Activated T-cell treated with anti-CD3 and anti-CD28 coated beads, Interleukin-2, amount 50 U/mL, for 1 hour (primary cell): Measurements from ENCODE around the gene ORC4.
"Not testable (repeated sequence)": the region's sequence is repeated elsewhere in the genome, so short reads cannot be mapped to it uniquely, and the experiment has no call there.

Experiments
- DNase-seq: peaks from one replicate; pipeline ENCODE4 v3.0.0-alpha.2; 2020

ORC4 gene

DNA sequence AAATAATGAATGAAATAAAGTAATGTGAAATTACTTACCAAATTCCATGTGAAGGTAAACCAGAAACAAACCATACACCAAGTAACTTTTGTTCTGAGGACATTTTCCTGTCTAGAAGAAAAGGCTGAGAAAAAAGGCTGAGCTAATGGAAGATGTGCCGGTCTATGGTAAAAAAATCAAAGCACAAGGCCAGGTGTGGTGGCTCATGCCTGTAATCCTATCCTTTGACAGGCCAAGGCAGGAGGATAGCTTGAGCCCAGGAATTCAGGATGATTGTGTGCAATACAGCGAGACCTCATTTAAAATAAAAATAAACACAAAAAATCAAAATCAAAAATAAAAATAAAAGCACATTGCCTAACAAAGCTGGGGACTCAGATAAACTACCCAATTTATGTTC lies 6.7 kb downstream of the ORC4 start:
- no peak for DNase-seq

DNA sequence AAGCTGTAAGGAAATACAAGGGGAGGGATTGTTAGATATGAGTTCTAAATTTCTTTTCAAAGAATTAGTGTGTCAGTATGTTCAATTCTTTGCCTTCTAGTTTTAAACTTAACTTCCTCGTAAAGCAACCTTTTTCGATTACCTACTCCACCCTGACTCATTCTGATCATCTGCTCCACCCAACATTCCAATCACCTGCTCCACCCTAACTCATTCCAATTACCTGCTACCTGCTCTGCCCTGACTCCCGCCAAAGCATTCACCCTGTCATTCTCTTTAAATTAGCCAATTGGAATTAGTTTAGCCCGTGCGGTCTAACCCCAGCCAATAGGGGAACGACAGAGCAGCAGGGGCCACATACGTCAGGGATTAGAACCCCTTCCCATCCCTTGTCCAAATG lies 12.1 kb downstream of the ORC4 start:
- DNase-seq, result not testable (repeated sequence)

DNA sequence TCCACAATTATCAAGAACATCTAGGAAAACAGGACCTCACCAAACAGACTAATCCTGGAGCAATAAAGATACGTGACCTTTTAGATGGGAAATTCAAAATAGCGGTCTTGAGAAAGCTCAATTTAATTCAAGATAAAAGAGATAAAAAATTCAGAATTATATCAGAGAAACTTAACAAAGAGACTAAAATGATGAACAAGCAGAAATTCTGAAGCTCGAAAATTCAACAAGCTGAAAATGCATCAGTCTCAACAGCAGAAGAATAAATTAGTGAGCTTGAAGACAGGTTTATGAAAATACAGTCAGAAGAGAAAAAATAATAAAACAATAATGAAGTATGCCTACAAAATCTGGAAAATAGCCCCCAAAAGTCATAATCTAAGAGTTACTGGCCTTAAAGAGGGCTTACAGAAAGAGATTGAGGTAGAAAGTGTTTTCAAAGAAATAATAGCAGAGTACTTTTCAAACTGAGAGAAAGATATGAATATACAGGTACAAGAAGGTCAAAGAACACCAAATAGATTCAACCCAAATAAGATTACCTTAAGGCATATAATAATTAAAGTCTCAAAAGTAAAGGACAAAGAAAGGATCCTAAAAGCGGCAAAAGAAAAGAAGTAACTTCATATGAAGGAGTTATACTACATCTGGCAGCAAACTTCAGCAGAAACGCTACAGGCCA lies 13.2 kb downstream of the ORC4 start:
- DNase-seq, result no peak

DNA sequence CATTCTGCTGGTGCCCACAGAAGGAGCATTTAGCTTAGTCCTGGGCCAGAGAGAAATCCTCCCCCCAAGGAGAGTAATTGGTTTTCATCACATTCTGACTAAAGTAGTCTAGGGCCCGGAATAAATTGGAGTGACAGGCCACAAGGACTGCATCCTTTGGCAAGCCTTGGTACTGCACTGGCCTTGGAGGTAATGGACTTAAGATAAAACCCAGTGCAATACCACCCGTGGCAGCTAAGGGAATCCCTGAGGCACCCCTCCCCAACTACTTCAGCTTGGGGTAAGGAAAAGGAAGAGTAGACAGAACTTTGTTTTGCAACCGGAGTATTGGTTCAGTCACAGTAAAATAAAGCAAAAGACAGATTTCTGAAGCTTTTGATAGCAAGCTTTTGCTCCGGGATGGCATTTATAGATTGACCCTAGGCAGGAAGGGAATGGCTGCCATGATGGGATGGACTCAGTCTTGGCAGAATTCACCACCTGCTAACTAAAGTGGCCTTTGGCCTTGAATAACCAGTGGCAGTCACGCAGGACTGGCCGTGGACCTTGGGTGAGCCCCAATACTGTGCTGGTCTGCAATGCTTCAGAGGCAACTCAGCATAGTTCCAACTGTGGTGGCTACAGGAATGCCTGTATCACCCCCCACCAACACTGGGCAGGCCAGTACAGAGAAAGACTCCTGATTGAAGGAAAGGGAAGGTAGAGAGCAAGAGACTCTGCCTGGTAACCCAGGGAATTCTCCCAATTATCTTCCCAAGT lies 14.1 kb downstream of the ORC4 start:
- no peak for DNase-seq

DNA sequence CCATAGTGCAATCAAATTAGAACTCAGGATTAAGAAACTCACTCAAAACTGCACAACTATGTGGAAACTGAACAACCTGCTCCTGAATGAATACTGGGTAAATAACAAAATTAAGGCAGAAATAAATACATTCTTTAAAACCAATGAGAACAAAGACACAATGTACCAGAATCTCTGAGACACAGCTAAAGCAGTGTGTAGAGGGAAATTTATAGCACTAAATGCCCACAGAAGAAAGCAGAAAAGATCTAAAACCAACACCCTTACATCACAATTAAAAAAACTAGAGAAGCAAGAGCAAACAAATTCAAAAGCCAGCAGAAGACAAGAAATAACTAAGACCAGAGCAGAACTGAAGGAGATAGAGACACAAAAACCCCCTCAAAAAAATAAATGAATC lies 18.1 kb downstream of the ORC4 start:
- not testable (repeated sequence) for DNase-seq

DNA sequence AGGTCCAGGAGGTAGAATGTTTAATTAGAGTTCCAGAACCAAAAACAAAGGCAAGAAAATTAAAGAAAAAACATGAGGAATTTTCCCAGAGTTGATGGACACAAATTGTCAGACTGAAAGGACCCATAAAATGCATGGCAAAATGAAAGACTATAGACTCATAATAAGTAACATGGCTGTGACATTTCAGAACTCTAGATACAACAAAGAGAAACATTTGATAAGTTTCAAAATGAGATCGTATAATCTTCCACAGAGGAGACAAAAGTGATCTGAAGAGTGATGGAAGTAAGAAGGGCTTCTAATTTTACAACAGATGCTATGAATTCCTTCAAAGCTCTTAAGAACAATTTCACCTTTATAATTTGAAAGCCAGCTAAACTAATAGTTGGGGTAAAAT lies 20.4 kb downstream of the ORC4 start:
- no peak for DNase-seq

DNA sequence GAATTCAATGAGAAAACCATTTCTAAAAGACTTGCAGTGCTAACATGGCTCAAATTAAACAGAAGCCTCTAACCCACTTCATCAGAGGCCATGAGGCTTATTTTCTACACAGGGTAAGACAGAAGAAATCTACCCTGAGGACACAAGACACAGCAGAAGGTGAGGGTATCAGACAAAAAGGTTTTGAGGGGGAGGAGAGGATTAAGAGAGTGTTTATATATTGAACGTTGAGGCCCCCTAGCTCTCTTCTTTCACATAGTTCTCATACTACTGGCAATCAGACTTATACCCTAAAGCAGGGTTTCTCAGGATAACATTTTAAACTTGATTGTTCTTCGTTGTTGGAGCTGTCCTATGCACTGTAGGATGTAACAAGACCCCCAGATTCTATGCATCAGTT lies 21.4 kb downstream of the ORC4 start:
- no peak for DNase-seq

DNA sequence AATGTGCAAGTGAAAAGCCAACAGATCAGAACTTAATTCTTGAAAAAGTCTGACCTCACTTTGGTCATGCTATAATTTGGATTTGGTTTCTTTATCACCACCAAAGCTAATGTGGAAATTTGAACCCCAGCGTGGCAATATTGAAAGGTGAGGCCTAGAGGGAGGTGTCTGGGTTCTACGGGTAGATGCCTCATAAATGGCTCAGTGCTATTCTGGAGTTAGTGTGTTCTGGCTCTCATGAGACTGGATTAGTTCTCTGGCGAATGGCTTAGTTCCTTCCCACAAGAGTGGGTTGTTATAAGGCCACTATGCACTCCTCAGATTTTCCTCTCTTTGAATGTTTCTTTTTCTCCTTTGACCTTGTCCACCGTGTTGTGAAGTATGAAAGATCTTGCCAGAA lies 22.3 kb downstream of the ORC4 start:
- DNase-seq, result no peak

DNA sequence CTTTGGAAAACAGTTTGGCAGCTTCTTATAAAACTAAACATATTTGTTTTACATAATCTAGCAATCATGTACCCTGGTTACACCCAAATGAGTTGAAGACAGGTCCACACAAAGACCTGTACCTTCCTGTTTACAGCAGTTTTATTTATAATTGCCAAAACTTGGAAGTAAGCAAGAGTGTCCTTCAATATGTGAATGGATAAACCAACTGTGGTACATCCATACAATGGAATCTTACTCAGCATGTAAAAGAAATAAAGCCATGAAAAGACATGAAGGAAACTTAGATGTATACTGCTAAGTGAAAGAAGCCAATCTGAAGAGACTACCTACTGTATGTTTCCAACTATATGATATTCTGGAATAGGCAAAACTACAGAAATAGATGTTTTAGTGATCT lies 23.7 kb downstream of the ORC4 start:
- no peak for DNase-seq

DNA sequence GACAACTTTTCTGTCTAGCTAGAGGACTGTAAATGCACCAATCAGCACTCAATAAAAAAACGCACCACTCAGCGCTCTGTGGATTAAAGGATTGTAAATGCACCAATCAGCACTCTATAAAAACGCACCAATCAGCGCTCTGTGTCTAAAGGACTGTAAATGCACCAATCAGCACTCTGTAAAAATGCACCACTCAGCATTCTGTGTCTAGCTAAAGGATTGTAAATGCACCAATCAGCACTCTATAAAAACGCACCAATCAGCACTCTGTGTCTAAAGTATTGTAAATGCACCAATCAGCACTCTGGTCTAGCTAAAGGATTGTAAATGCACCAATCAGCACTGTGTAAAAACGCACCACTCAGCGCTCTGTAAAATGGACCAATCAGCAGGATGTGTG lies 25.6 kb downstream of the ORC4 start:
- DNase-seq, result not testable (repeated sequence)

DNA sequence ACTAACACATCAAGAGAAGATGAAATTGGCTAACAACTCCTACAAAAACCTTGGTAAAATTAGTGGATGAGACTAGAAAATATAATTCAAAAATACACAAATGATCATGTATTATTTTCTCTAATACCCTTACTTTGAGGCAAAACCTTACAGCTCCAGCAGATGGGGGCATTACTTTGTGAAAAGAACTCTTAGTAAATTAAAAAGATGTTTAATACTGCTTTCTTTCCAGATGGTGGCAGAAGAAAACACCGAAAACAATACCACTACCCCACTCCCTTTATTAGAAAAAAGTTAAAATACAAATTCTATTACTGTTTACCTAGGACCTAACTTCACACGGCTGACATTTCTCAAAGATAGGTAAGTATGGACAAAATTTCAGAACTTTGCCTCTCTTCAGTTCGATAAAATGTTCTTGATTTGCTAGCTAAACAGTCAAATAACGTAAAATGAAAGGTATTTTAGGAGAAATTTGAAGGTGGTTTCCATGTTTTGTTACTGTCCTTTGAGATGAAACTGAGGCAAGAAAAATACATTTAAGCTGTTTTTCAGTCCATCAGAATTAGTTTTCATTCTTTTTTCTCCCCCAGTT lies 30.6 kb downstream of the ORC4 start:
- DNase-seq, result no peak

DNA sequence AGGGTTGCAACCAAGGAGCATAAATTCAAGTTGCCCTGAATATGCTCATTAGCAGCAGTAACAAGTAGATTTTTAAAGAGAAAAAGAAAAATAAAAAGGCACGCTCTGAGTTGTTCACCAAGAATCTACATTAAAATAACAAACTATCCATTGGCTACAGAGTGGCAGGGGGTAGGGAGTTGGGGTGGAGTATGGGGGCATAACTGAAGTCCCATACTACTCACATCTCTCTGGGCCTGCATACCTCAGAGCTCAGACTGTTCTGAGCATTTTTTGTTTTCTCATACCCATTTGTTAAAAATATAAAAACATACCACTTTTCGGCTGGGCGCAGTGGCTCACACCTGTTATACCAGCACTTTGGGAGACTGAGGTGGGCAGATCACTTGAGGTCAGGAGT lies 31.4 kb downstream of the ORC4 start:
- DNase-seq, result no peak

DNA sequence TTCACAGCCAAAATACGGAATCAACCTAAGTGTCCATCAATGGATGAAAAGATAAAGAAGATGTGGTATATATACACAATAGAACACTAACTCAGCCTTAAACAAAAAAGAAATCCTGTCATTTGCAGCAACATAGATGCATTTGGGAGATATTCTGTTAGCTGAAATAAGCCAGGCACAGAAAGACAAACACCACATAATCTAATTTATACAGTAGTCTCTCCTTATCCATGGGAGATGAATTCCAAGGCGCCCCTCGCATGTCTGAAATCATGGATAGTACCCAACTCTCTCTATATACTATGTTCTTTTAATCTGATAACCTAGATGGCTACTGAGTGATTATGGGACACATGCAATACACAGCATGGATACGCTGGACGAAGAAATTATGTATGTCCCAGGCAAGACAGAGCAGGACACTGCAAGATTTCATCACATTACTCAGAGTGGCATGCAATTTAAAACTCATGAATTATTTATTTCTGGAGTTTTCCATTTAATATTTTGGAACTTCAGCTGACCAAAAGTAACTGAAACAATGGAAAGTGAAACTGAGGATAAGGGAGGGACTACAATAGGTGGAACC lies 39.5 kb downstream of the ORC4 start:
- no peak for DNase-seq

DNA sequence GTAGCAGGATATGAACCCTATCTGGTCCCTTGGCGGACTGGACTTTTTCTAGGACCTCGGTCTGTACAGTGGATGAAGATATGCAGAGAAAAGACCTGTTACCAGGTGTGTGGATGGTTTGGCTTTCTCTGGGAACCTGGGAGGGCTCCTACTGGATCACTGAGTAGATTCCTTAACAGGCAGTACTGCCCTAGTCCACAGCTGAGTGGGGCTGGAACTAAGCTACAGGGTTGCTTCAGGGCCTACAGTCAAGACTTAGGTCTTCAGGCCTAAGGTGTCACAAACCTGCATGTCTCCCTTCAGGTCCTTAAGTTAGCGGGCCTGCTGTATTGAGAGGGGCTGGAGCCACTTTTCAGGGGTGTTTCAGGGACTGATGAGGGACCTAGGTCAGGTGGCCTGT lies 42.9 kb downstream of the ORC4 start:
- no peak for DNase-seq

DNA sequence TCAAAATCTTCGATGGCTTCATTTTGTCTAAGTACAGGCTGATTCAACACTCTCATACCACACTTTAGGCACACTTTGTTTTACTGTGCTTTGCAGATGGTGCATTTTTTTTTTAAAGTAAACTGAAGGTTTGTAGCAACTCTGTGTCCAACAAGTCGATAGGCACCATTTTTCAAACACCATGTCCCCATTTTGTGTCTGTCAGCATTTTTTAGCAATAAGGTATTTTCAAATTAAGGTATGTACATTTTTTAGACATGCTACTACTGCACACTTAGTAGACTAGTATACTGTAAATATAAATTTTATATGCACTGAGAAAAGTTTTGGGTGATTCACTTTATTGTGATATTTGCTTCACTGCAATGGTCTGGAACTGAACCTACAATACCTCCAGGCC lies 44.4 kb downstream of the ORC4 start:
- DNase-seq, result no peak

DNA sequence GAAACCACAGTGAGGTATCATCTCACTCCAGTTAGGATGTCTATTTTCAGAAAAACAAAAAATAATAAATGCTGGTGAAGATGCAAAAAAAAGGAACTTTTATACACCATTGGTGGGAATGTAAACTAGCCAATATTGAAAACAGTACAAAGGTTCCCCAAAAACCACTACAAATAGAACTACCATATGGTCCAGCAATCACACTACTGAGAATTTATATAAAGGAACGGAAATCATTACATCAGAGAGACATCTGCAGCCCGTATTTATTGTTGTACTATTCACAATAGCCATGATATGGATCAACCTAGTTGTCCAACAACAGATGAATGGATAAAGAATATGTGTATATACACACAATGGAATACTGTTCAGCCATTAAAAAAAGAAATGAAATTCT lies 52.0 kb downstream of the ORC4 start:
- no peak for DNase-seq

DNA sequence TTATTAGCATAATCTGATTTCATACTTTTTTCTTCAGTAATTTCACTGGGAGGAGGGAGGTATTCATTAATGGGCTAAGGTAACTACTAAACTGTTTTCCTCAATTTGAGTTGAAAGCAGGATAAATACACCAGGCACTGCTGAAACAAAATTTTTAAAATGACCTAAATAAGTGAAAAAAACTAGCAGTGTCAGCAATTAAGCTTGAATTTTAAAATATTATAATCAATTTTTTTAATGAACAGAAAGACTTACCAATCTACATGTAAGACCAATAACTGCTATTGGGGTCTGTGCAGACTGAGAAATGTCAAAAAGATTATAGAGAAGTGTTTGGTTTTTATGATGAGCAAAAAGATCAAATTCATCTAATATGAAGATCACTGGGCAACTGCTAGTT lies 68.4 kb downstream of the ORC4 start:
- no peak for DNase-seq

DNA sequence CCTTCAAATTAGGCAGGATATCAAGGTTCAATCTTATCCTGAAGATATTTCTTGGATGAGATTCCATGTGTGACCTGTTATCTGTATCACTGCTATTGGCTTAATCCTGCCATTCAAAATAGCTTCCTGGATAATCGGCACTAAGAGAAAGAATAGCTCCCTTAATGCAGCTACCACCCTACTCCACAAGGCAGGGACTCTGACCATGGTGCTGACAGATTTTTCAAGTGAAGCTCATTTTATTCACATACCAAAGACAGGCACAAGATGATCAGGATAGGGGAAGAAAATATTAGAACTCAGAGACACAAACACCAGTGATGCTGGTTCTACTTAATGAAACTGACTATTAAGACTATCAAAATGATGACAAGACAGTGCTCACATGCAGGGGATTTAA lies 74.9 kb downstream of the ORC4 start:
- no peak for DNase-seq

DNA sequence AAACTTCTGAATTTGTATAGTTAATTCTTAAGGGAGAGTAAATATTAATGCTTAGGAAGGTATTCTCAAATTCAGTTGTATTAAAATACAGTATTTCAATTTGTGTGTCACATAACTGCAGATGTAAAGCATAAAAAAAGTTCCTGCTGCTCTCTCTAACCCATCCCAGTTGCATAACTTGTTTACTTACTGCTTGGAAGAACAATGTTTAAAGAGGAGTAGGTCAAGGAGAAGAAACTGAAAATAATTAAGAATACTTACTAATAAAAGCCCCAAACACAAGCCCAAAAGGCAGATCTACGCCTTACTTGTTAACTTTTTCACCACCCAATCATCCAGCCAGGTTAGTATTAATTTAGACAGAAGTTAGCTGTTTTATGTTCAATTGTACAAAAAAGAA lies 81.2 kb downstream of the ORC4 start:
- no peak for DNase-seq

DNA sequence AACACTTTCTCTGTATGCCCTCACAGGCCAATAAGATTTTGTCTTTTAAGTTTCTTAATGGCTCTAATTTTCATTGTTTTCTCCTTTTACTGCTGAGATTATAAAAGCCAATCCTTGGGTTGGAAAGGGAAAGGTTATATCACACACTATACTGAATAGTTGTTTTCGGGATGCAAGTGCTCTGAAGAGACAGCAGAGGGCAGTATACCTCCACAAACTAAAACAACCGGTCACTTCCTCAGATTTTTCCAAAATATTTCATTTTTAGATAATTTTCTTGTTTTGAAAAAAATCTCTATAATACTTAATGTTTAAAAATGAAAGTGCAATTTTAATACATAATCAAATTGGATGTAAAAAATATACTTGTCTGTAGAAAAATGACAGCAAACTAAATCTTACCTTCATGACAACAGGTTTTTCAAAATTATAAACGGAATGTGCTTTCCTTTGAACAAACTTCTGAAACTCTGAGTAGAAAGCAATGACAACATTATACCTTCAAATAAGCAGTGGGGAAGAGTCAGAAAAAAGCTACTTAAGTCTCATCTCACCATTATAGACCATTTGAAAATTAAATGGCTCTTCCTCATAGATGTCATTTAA lies 82.7 kb downstream of the ORC4 start:
- DNase-seq, result no peak

DNA sequence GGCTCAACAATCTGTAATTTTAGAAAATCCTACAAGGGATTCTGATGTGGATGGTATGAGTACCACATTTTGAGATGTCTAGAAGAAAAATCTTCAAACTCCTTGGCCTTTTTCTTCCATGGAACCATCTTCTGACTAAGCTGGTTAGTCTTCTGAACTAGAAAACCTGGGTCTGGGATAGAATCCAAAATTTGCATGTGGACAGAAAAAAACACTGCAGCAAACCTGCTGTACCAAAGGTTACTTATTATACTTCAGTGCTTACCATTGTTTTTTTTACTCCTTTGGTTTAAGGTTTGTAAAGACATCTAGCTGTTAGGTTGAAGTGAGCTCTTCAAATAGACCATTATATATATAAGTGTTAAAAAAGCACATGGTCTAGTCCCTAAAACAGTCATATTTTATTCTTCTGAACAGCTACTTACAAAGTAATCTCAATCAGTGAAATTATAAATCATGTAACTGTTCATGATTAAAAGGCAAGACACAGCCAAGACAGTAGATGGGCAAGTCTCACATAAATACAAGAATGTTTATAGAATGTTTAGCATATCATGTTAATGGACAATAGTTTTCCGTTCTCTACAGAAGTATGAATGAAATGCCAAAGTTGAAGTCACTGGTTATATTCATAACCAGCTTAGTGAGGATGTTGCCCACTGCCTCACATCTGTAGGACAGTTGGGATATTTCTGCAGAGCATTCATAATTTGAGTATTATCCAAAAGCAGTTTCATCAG lies 85.5 kb downstream of the ORC4 start:
- no peak for DNase-seq

DNA sequence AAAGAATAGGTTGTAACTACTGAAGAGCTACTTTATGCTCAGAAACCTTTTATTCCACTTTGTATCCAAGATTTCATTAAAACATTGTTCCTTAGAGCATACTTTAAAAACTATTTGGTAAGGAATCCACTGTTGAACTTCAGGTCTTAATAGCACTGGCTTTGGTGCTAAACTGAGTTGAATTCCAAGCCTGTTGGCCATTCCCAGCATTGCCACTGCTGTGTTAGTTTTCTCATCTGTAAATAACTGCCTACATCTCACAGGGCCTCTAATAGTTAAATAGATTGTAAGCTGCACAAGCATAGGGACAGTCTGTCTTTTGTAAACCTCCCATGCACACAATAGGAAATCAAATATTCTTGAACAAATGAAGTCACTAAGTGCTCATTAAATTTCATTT lies 86.6 kb downstream of the ORC4 start:
- DNase-seq, result no peak

DNA sequence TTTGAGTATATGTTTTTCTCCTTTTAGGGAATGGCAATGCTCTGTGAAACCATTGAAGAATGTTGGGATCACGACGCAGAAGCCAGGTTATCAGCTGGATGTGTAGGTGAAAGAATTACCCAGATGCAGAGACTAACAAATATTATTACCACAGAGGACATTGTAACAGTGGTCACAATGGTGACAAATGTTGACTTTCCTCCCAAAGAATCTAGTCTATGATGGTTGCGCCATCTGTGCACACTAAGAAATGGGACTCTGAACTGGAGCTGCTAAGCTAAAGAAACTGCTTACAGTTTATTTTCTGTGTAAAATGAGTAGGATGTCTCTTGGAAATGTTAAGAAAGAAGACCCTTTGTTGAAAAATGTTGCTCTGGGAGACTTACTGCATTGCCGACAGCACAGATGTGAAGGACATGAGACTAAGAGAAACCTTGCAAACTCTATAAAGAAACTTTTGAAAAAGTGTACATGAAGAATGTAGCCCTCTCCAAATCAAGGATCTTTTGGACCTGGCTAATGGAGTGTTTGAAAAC lies 93.4 kb downstream of the ORC4 start:
- no peak for DNase-seq
